AG04449 (cell line): Measurements from ENCODE around the gene PROX1.

Experiments
- CTCF ChIA-PET: fragments of 350-600 bp; formaldehyde crosslinking; extraction: SDS; loops from one replicate; lab custom pipeline; 2021; ENCODE audit warnings: antibody characterized with exemption; lab: Yijun Ruan, JAX
- POLR2A ChIA-PET: fragments of 400-600, 350-600 bp; formaldehyde crosslinking; extraction: SDS; loops from one replicate; lab custom pipeline; 2020; ENCODE audit warnings: antibody characterized with exemption, inconsistent platforms; lab: Yijun Ruan, JAX
- DNase-seq: peaks from one replicate; pipeline ENCODE4 v3.0.0-alpha.2; 2010; ENCODE audit warnings: low read depth, low spot score
- H3K4me3 ChIP-seq: 2 replicates; pipeline ENCODE4 v1.5.1; 2011; ENCODE audit warnings: low read depth, mild to moderate bottlenecking, control low read depth, low read length
- TF ChIP-seq, protein P1 (sequence below): IDR thresholded peaks from one replicate; pipeline ENCODE4 v1.5.1; 2011; ENCODE audit warnings: mild to moderate bottlenecking, moderate library complexity, low read length, control low read depth, inconsistent platforms; ENCODE audit not compliant: insufficient read depth; ENCODE audit errors: missing control alignments

Gene PROX1

DNA sequence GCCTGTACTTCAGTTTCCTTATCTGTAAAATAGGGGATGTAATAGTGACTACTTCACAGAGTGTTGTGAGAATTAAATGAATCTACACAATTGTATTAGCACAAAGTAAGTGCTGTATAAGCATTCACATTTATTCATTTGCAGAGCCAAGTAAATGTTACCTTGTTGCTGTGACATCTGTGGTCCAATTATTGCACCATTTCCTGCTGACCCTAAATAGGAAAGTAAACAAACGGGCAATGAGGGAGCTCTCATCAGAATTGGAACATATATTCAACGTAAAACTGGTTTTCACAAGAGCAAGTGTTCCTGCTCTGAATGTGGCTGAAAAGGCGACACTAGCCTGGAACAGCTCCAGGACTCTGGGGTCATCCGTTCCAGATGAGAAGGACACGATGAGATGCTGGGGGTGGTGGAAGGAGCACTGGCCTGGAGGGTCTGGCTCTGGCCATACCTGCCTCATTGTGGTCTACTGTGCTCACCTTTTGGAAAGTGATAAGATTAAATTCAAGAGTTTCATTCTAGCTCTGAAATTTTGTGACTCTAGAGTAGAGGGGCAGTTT lies 34.5 kb downstream of the PROX1 start:
- POLR2A ChIA-PET = no interaction called here
- TF ChIP-seq, protein P1, sequence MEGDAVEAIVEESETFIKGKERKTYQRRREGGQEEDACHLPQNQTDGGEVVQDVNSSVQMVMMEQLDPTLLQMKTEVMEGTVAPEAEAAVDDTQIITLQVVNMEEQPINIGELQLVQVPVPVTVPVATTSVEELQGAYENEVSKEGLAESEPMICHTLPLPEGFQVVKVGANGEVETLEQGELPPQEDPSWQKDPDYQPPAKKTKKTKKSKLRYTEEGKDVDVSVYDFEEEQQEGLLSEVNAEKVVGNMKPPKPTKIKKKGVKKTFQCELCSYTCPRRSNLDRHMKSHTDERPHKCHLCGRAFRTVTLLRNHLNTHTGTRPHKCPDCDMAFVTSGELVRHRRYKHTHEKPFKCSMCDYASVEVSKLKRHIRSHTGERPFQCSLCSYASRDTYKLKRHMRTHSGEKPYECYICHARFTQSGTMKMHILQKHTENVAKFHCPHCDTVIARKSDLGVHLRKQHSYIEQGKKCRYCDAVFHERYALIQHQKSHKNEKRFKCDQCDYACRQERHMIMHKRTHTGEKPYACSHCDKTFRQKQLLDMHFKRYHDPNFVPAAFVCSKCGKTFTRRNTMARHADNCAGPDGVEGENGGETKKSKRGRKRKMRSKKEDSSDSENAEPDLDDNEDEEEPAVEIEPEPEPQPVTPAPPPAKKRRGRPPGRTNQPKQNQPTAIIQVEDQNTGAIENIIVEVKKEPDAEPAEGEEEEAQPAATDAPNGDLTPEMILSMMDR = no peak

DNA sequence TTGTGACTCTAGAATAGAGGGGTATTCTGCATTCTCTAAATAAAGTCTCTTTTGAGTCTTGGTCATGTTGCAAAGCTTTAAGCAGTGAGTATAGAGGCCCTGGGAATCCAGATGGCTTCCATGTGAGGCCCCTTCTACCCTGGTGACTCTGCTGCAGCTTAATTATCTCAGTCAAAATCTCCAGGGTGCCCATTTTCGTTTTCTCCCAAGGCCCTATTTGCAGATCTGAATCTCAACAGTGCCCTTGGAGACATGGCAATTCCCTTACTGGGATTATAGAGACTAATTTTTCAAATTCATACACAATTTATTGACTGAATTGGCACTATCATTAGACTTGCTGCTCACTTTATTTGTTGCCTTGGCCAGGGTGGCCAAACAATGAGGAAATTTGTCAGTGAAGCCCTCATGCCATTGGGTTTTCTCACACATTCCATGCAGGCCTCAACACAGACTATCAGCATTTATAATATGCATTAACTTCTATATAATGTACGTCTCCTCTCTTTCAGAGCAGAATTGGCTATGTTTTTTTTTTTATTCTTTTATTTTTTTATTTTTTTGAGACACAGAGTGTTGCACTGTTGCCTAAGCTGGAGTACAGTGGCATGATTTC lies 35.1 kb downstream of the PROX1 start:
- TF ChIP-seq, protein P1 = no peak
- POLR2A ChIA-PET = no interaction called here
- CTCF ChIA-PET = no interaction called here
- no peak overlapping the region for H3K4me3 ChIP-seq
- no peak for DNase-seq

More for the DNA sequence above, 34.5 kb downstream of the PROX1 start:
- CTCF ChIA-PET = no interaction called here
- H3K4me3 ChIP-seq = no peak overlapping the region
- no peak for DNase-seq

DNA sequence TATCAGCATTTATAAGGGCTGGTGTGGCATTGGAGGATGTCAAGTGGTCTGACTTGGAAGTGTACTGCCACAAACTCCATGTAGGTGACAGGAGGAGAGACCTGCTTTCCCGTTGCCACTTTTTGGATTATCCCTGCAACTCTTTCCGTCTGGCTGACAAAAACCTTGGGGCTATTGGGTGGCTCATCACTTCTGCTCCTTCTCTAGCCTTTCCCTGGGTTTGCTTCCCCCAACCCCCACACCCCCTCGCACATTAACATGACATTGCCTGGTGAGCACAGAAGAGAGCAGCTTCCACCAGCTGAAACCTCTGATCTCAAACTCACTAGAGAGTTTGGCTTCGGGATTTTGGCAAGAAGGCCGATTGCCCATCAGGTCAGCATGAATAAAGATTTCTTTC lies 39.2 kb downstream of the PROX1 start:
- CTCF ChIA-PET = no interaction called here
- H3K4me3 ChIP-seq = no peak overlapping the region
- no peak for DNase-seq
- POLR2A ChIA-PET = no interaction called here
- TF ChIP-seq, protein P1 = no peak

DNA sequence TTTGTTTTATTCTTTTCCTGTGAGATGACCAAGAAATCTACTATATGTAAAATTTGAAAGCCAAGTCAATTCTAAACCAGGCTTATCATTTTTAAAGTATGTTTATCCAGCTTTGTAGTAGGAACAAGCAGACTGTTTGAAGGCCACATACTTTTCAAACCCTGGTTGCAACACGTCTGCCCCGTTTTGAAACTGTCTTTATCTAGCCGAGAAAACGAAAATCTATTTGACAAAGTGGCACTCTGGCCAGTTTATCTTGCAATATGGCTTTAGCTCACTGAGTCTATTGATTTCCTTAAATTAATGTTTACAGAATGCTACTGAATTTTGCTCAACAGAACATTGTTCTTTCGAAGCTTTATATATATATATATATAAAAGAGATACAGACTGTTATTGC lies 39.7 kb downstream of the PROX1 start:
- no peak for DNase-seq
- no peak overlapping the region for H3K4me3 ChIP-seq
- POLR2A ChIA-PET = no interaction called here
- CTCF ChIA-PET = no interaction called here
- TF ChIP-seq, protein P1 = no peak

DNA sequence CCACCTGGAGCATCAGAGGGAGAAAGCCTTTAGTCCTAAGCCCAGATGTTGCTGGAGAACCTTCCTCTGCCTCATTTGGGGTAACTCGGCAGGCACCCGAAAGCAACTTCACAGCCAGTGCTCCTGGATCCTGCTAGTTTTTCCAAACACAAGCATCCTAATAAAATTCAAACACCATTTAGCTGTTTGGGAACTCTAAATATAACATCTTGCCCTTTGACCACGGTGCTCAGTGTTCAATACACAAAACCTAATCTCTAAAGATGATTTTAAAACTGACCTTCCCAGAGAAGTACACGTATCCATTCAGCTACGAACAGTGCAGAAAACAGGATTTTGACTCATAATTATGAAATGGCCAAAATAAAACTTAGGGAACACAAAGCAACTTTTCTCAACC lies 40.3 kb downstream of the PROX1 start:
- POLR2A ChIA-PET = no interaction called here

DNA sequence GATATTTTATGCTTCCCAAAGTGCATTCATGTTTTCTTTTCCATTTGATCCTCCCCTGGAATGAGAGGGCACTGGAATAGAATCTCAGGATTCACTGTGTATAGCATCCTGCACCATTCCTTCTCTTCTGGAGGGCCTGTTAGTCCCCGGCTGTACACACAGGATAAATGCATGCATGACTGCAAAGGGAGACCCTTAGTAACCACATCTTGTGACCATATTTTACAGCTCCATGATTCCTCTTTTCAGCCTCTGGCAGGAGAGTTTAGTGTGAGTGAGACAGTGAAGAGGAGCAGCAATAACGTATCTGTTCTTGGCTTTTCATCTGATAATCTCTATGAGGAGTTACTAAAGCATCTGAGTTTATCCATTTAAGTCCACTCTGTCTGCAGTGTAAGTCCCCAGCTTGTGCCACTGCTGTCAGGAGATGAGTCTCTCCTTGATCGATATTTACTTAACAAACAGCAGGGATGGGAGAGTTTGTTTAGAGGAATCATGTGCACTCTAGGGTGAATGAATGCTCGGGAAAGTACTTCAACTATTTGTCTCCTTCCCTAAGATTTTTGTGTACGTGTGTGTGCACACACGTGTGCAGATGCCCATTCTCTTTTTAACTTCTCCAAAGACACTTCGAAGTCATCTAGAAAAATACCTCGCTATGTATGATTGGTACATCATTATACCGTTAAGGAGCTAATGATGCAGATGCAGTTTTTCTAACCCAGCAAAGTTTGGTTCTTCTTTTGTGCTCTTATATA lies 41.1 kb downstream of the PROX1 start:
- ChIA-PET POLR2A (no interaction called here), CTCF (no interaction called here)
- no peak for DNase-seq
- H3K4me3 ChIP-seq = no peak overlapping the region
- TF ChIP-seq, protein P1 = no peak

More for the DNA sequence above, 40.3 kb downstream of the PROX1 start:
- DNase-seq = no peak
- CTCF ChIA-PET = no interaction called here
- TF ChIP-seq, protein P1 = no peak
- H3K4me3 ChIP-seq = no peak overlapping the region
